Epithelial cell of proximal tubule (primary cell): ENCODE measurements around the gene ASXL2. TPM values are rescaled to one million over a fixed set of nuclear protein-coding genes. Genes with fewer than 3 reads are reported as not detected.
"Not testable (repeated sequence)": the region's sequence is repeated elsewhere in the genome, so short reads cannot be mapped to it uniquely, and the experiment has no call there.

Experiments used
- DNase-seq: peaks from one replicate; pipeline ENCODE4 v3.0.0-alpha.2; 2011; ENCODE audit warnings: low read depth
- H3K4me3 ChIP-seq: 2 replicates; pipeline ENCODE4 v1.5.1; 2011; ENCODE audit warnings: low read depth, mild to moderate bottlenecking, low read length
- CTCF ChIP-seq: conservative IDR thresholded peaks from 2 replicates; pipeline ENCODE4 v1.5.1; 2012; ENCODE audit warnings: low read depth, mild to moderate bottlenecking, low read length
- total RNA-seq: library from RNA; depleted of rRNA; stranded (reverse); fragments of >200 nt; gene quantifications from 2 replicates; pipeline ENCODE4 v1.2.3, GENCODE V29; 2015

Gene ASXL2
- total RNA-seq, 1 donor from 2014 or later, result 10.1 TPM

- DNase-seq, result peak; percentile 36
- TF ChIP-seq CTCF, result no peak
- peak overlapping the region; percentile 7 for H3K4me3 ChIP-seq
These were observed 40.0 kb downstream of the ASXL2 start for GRCh38 chr2:25838152-25838756.

GRCh38 chr2:25835906-25836305, 42.4 kb downstream of the ASXL2 start:
- TF ChIP-seq CTCF, result no peak
- no peak for DNase-seq
- no peak overlapping the region for H3K4me3 ChIP-seq

GRCh38 chr2:25833566-25833965, 44.7 kb downstream of the ASXL2 start:
- no peak for TF ChIP-seq CTCF
- peak; percentile 68 for DNase-seq
- H3K4me3 ChIP-seq, result no peak overlapping the region

- H3K4me3 ChIP-seq, result no peak overlapping the region
- no peak for DNase-seq
- no peak for TF ChIP-seq CTCF
These were observed 45.4 kb downstream of the ASXL2 start for GRCh38 chr2:25832897-25833296.

- no peak for TF ChIP-seq CTCF
- no peak for DNase-seq
- no peak overlapping the region for H3K4me3 ChIP-seq
These were observed 46.4 kb downstream of the ASXL2 start for GRCh38 chr2:25831746-25832449.

GRCh38 chr2:25829828-25830227, 48.5 kb downstream of the ASXL2 start:
- no peak for DNase-seq
- no peak for TF ChIP-seq CTCF
- no peak overlapping the region for H3K4me3 ChIP-seq

- peak; percentile 39 for DNase-seq
- H3K4me3 ChIP-seq, result no peak overlapping the region
- TF ChIP-seq CTCF, result no peak
These were observed 48.9 kb downstream of the ASXL2 start for GRCh38 chr2:25829377-25829704.

GRCh38 chr2:25828532-25829376, 49.5 kb downstream of the ASXL2 start:
- not testable (repeated sequence) for H3K4me3 ChIP-seq
- peak; percentile 51 for DNase-seq
